ENCODE measurements around the gene NRCAM.

Gene NRCAM

GRCh38 chr7:108314049-108314448 lies 142.2 kb downstream of the NRCAM start:
- ChIA-PET POLR2A (ENCODE audit: low non-redundant PET) (no interaction called here), CTCF (no interaction called here)
- TF ChIP-seq, protein P1, sequence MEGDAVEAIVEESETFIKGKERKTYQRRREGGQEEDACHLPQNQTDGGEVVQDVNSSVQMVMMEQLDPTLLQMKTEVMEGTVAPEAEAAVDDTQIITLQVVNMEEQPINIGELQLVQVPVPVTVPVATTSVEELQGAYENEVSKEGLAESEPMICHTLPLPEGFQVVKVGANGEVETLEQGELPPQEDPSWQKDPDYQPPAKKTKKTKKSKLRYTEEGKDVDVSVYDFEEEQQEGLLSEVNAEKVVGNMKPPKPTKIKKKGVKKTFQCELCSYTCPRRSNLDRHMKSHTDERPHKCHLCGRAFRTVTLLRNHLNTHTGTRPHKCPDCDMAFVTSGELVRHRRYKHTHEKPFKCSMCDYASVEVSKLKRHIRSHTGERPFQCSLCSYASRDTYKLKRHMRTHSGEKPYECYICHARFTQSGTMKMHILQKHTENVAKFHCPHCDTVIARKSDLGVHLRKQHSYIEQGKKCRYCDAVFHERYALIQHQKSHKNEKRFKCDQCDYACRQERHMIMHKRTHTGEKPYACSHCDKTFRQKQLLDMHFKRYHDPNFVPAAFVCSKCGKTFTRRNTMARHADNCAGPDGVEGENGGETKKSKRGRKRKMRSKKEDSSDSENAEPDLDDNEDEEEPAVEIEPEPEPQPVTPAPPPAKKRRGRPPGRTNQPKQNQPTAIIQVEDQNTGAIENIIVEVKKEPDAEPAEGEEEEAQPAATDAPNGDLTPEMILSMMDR (conservative IDR thresholded peaks at IDR 0.05; ENCODE audit: low read depth): no peak
- no peak for DNase-seq (ENCODE audit: low spot score)
- no peak overlapping the region for H3K27ac ChIP-seq

DNA sequence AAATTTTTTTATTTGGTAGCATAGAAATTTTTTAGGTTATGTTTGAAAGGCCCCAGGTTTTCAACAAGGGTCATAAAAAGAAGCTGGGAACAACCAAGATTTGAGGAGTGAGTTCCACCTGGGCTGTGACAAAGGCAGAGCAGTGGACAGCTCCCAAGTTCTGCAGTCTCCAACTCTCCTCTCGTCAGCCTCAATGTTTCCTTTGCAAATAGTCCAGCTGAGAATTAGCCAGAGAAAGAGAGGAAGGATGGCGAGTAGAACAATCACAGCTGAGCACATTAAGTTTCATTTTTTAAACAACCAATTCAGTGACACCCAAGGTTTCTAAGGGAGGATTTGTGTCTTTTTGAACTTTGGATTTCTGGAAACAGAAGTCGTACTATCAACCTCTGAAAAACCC lies 143.2 kb downstream of the NRCAM start:
- POLR2A ChIA-PET (ENCODE audit: low non-redundant PET): interaction anchor here (0.6 kb wide), 1 partner anchor 14 kb away, joined by 3 read pairs; no protein-coding TSS in a partner anchor
- DNase-seq (ENCODE audit: low spot score): no peak
- TF ChIP-seq, protein P1 (conservative IDR thresholded peaks at IDR 0.05; ENCODE audit: low read depth): no peak
- H3K27ac ChIP-seq: no peak overlapping the region
- CTCF ChIA-PET: no interaction called here

GRCh38 chr7:108311446-108312168 lies 144.6 kb downstream of the NRCAM start:
- H3K27ac ChIP-seq: no peak overlapping the region
- TF ChIP-seq, protein P1 (conservative IDR thresholded peaks at IDR 0.05; ENCODE audit: low read depth): no peak
- CTCF ChIA-PET: no interaction called here
- POLR2A ChIA-PET (ENCODE audit: low non-redundant PET): no interaction called here
- DNase-seq (ENCODE audit: low spot score): peak; percentile 73

DNA sequence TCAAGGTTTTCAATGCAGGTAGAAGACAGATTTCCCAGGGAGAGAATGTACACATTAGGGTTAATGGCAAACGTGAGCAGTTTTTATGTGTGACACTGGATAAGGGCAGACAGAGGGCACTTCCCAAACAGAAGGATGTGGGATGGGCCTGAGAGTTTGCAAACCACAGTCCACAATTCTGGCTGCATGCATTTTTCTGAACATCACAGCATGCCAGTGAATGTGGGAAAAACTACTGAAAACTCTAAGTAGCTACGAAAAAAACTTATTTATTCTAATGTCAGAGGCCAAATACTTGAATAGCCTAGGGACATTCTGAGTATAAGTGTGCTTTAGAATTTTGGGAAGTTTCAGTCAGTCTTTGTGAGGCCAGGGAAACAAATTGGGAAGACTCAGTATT lies 145.9 kb downstream of the NRCAM start:
- CTCF ChIA-PET: no interaction called here
- POLR2A ChIA-PET (ENCODE audit: low non-redundant PET): no interaction called here
- DNase-seq (ENCODE audit: low spot score): no peak
- no peak overlapping the region for H3K27ac ChIP-seq
- TF ChIP-seq, protein P1 (conservative IDR thresholded peaks at IDR 0.05; ENCODE audit: low read depth): no peak

- DNase-seq (ENCODE audit: low spot score): peak; percentile 25
- POLR2A ChIA-PET (ENCODE audit: low non-redundant PET): no interaction called here
- CTCF ChIA-PET: interaction anchor here (1.0 kb wide), 1 partner anchor 27 kb away, joined by 6 read pairs; no protein-coding TSS in a partner anchor
- TF ChIP-seq, protein P1 (conservative IDR thresholded peaks at IDR 0.05; ENCODE audit: low read depth): no peak
- no peak overlapping the region for H3K27ac ChIP-seq
Observed at GRCh38 chr7:108308903-108309302, 147.3 kb downstream of the NRCAM start.

- ChIA-PET POLR2A (ENCODE audit: low non-redundant PET) (no interaction called here), CTCF (interaction anchor here (0.7 kb wide), 1 partner anchor 29 kb away, joined by 3 read pairs; no protein-coding TSS in a partner anchor)
- TF ChIP-seq, protein P1 (conservative IDR thresholded peaks at IDR 0.05; ENCODE audit: low read depth): no peak
- H3K27ac ChIP-seq: no peak overlapping the region
- DNase-seq (ENCODE audit: low spot score): no peak
Observed at GRCh38 chr7:108308276-108308675, 148.0 kb downstream of the NRCAM start.

Measured in RWPE1 (cell line).